OCI-LY7 (cell line): ENCODE data around the gene AP1S3.

Experiments
- EZH2phosphoT487 ChIP-seq: fragments of 200-600 bp; sonication (generic); IDR thresholded peaks from 2 replicates; pipeline ENCODE4 v1.6.1; 2018; ENCODE audit warnings: low read depth, borderline replicate concordance, mild to moderate bottlenecking, mixed run types, antibody characterized with exemption, low read length, moderate library complexity, mixed read lengths
- TF ChIP-seq, protein P1 (sequence below): fragments of 200-600 bp; sonication (generic); conservative IDR thresholded peaks from 2 replicates; pipeline ENCODE4 v1.5.1; 2014; ENCODE audit warnings: mild to moderate bottlenecking, antibody characterized with exemption, low read length, moderate library complexity, mixed read lengths

DNA sequence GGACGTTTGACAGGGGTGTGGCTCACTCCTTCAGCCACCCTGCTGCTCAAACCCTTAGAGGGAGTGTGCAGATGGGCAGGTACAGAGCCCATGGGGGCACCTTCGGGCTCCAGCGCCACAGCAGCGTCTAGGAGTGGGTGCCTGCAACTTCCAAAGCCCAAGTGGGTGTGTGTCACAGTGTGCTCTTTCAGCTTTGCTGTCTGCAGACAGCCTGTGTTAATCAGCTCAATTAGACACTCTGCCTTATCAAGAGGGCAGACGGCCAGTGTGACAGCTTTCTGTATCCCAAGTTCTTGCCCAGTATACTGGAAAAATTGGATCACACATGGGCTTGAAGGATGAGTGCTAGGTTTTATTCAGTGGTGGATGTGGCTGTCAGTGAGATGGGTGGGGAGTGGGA lies 96.7 kb downstream of the AP1S3 start:
- TF ChIP-seq, protein P1, sequence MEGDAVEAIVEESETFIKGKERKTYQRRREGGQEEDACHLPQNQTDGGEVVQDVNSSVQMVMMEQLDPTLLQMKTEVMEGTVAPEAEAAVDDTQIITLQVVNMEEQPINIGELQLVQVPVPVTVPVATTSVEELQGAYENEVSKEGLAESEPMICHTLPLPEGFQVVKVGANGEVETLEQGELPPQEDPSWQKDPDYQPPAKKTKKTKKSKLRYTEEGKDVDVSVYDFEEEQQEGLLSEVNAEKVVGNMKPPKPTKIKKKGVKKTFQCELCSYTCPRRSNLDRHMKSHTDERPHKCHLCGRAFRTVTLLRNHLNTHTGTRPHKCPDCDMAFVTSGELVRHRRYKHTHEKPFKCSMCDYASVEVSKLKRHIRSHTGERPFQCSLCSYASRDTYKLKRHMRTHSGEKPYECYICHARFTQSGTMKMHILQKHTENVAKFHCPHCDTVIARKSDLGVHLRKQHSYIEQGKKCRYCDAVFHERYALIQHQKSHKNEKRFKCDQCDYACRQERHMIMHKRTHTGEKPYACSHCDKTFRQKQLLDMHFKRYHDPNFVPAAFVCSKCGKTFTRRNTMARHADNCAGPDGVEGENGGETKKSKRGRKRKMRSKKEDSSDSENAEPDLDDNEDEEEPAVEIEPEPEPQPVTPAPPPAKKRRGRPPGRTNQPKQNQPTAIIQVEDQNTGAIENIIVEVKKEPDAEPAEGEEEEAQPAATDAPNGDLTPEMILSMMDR, result no peak
- TF ChIP-seq EZH2phosphoT487, result no peak
